Esophagus squamous epithelium (tissue), 5 donors: ENCODE results near the gene MYH13. TPM values are rescaled to one million over a fixed set of nuclear protein-coding genes. Genes with fewer than 3 reads are reported as not detected.

ENCODE experiments used
- DNase-seq: peaks from one replicate; lab custom pipeline; 2025; lab: John Stamatoyannopoulos, UW
- H3K27ac ChIP-seq, 4 donors: fragments of 200-600 bp; sonication (generic); one replicate each; pipeline ENCODE4 v1.5.1; 2016 to 2019; ENCODE audit warnings: mild to moderate bottlenecking in 1 of 4
- H3K27me3 ChIP-seq, 4 donors: fragments of 200-600 bp; sonication (generic); 1 replicate in 3 of 4; 2 replicates in 1 of 4; pipeline versions ENCODE4 v1.5.1 to v1.6.0; 2017 to 2021; ENCODE audit warnings: antibody characterized with exemption in 1 of 4
- H3K36me3 ChIP-seq, 3 donors: fragments of 200-600 bp; sonication (generic); one replicate each; pipeline ENCODE4 v1.5.1; 2016 to 2019
- H3K4me1 ChIP-seq, 3 donors: fragments of 200-600 bp; sonication (generic); one replicate each; pipeline ENCODE4 v1.5.1; 2017 to 2019
- H3K4me3 ChIP-seq, 4 donors: fragments of 200-600 bp; sonication (generic); 1 replicate in 3 of 4; 2 replicates in 1 of 4; pipeline ENCODE4 v1.5.1; 2016 to 2019; ENCODE audit warnings: mild to moderate bottlenecking in 2 of 4, moderate library complexity in 1 of 4
- H3K9me3 ChIP-seq, 3 donors: fragments of 200-600 bp; sonication (generic); one replicate each; pipeline ENCODE4 v1.5.1; 2016 to 2019
- POLR2A ChIP-seq, 4 donors: fragments of 450-650 bp; IDR thresholded peaks; one replicate each; pipeline ENCODE4 v1.6.1; 2017; ENCODE audit warnings: antibody characterized with exemption in 4 of 4, mild to moderate bottlenecking in 4 of 4, moderate library complexity in 3 of 4
- WGBS, 2 donors: methylation state at CpG; one replicate each; pipeline ENCODE4 v1.1.5; 2018; 5-methylcytosine and 5-hydroxymethylcytosine counted together
- intact Hi-C: fragments of 100-400 bp; cut with DNase I; formaldehyde crosslinking; loops from one replicate; pipeline ENCODE4 v1.15.0; 2022
- total RNA-seq, 4 donors: library from RNA; depleted of rRNA; stranded (reverse); fragments of >200 nt; gene quantifications; one replicate each; pipeline ENCODE4 v1.1.0, GENCODE V29; 2016
- TF ChIP-seq, protein P1 (sequence below), 6 experiments: fragments of 450-650 bp in 4 of 6; fragments of 200-600 bp in 2 of 6; sonication (generic) in 2 of 6; IDR thresholded peaks; one replicate each; pipeline ENCODE4 v1.5.1; 2016 to 2019; ENCODE audit warnings: antibody characterized with exemption in 6 of 6, mild to moderate bottlenecking in 4 of 6, moderate library complexity in 4 of 6
- donor health status: DM: yes; HTN: yes; CAD: no.

Gene MYH13
- total RNA-seq, 4 donors from 2014 or later: 0.18 TPM; not detected in 3

DNA sequence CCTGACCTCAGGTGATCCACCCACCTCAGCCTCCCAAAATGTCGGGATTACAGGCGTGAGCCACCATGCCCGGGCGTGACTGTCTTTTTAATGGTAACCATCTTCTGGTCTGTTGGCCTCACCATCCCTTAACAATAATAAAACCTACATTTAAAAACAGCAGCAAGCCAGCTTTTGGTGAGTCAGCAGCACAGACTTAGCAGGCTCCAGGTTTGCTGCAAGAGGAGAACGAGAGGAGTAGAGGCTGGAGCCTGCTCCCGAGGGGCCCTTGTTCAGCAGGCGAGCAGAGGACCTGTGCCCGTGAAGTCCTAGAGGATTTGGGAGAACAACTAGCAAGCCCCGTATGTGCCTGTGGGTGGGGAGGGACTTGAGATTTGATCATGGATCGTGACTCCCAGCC is 35.7 kb downstream of the MYH13 start:
- H3K9me3 ChIP-seq: no peaks in the 10 kb centered on the region
- no peaks in the 10 kb centered on the region for H3K36me3 ChIP-seq
- H3K27ac ChIP-seq: no peak overlapping the region
- no peaks in the 10 kb centered on the region for H3K4me1 ChIP-seq
- intact Hi-C loops: loop anchor here (10.0 kb wide), 1 partner anchor 278 kb away; no protein-coding TSS in a partner anchor
- WGBS, 2 donors: 61 to 70% methylated on average over 10 of the region's 10 CpGs
- H3K27me3 ChIP-seq: no peaks in the 10 kb centered on the region
- no peak overlapping the region for H3K4me3 ChIP-seq
- TF ChIP-seq, protein P1, sequence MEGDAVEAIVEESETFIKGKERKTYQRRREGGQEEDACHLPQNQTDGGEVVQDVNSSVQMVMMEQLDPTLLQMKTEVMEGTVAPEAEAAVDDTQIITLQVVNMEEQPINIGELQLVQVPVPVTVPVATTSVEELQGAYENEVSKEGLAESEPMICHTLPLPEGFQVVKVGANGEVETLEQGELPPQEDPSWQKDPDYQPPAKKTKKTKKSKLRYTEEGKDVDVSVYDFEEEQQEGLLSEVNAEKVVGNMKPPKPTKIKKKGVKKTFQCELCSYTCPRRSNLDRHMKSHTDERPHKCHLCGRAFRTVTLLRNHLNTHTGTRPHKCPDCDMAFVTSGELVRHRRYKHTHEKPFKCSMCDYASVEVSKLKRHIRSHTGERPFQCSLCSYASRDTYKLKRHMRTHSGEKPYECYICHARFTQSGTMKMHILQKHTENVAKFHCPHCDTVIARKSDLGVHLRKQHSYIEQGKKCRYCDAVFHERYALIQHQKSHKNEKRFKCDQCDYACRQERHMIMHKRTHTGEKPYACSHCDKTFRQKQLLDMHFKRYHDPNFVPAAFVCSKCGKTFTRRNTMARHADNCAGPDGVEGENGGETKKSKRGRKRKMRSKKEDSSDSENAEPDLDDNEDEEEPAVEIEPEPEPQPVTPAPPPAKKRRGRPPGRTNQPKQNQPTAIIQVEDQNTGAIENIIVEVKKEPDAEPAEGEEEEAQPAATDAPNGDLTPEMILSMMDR (IDR thresholded peaks at IDR 0.05): no peak
- no peak for TF ChIP-seq POLR2A (IDR thresholded peaks at IDR 0.05)
- DNase-seq: no peak

DNA sequence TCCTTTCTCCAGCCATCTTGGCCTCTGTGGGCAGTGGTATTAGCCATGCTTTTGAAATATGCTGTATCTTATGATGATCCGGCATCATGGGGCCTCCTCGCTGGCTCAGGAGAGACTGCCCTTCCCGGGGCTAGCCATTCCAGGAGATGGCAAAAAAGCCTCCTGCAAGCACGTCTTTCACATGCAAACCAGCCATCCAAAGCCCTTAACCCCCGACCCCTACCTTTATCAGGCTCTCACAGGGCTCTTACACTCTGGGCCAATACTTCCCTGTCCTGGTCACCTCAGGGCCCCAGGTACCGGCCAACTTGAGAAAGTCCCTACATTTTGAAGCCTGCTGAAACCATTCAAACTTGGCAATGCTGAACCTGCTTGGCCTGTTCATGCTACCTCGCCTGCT is 36.4 kb downstream of the MYH13 start:
- no peak for DNase-seq
- no peaks in the 10 kb centered on the region for H3K36me3 ChIP-seq
- no peak overlapping the region for H3K27ac ChIP-seq
- H3K4me3 ChIP-seq: no peak overlapping the region
- H3K9me3 ChIP-seq: no peaks in the 10 kb centered on the region
- H3K27me3 ChIP-seq: no peaks in the 10 kb centered on the region
- intact Hi-C loops: loop anchor here (10.0 kb wide), 1 partner anchor 278 kb away; no protein-coding TSS in a partner anchor
- WGBS, 2 donors: 58 to 61% methylated on average over 7 of the region's 7 CpGs
- no peaks in the 10 kb centered on the region for H3K4me1 ChIP-seq
- TF ChIP-seq, protein P1 (IDR thresholded peaks at IDR 0.05): no peak
- TF ChIP-seq POLR2A (IDR thresholded peaks at IDR 0.05): no peak

DNA sequence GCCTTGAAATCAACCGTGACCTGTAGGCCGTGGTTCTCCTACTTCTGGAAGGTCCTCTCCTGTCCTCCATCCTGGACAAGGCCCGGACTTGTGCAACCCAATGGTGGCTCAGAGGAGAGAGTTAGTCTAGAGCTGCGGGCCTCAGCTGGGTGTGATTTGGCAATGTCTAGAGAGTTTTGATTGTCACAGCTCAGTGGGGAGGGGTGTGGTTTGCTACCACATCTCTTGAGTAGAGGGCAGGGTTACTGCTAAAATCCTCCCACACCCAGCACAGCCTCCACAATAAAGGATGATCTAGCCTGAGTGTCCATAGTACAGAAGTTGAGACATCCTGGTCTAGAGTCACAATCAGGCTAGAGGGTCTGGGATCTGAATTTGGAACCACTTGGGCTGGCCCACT is 40.3 kb downstream of the MYH13 start:
- no peaks in the 10 kb centered on the region for H3K4me1 ChIP-seq
- DNase-seq: no peak
- no peak overlapping the region for H3K27ac ChIP-seq
- H3K4me3 ChIP-seq: no peak overlapping the region
- H3K9me3 ChIP-seq: no peaks in the 10 kb centered on the region
- no peak for TF ChIP-seq POLR2A (IDR thresholded peaks at IDR 0.05)
- TF ChIP-seq, protein P1 (IDR thresholded peaks at IDR 0.05): no peak
- no peaks in the 10 kb centered on the region for H3K27me3 ChIP-seq
- intact Hi-C loops: loop anchor here (10.0 kb wide), 1 partner anchor 282 kb away; no protein-coding TSS in a partner anchor
- no peaks in the 10 kb centered on the region for H3K36me3 ChIP-seq
- WGBS, 2 donors: 36 to 87% methylated on average over 2 to 4 of the region's 4 CpGs

DNA sequence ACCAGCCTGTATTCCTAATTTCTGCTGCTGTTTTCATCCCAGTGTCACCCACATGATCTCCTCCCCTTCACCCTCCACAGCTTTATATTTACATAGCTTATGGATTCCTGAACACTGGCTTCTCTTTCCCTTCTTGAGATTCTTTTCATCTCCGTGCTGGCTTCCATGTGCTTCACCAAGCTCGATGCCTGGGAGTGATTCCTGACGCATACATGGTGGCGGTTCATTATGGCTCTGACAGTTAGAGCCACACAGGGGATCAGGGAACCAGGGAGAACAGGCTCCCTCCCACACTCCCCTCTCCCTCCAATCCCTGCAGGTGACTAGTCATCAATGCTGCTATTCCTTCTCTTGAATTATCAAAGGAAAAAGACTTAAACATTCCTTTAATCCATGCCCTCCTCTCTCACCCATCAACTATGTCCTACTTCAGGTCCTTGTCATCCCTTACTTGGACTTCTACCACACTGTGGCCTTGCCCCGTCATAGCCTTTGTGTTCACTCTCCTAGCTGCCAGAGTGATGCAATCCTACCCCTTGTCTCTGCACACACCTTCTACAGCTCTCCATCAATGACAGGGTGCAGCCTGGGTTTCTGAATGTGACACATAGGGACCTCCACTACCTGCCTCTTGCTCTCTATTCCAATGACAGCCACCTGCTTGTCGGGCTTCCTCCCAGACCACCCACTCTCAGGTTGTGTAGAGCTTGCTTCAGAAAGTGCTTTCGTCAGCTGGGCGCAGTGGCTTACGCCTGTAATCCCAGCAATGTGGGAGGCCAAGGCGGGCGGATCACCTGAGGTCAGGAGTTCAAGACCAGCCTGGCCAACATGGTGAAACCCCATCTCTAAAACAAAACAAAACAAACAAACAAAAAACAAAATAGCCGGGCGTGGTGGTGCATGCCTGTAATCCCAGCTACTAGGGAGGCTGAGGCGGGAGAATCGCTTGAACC is 43.6 kb downstream of the MYH13 start:
- intact Hi-C loops: no loop called here
- H3K27ac ChIP-seq: no peak overlapping the region
- 70 to 78% methylated on average over 12 to 15 of the region's 15 CpGs for WGBS, 2 donors
- no peaks in the 10 kb centered on the region for H3K36me3 ChIP-seq
- no peaks in the 10 kb centered on the region for H3K27me3 ChIP-seq
- DNase-seq: no peak
- no peaks in the 10 kb centered on the region for H3K4me1 ChIP-seq
- no peak overlapping the region for H3K4me3 ChIP-seq
- no peaks in the 10 kb centered on the region for H3K9me3 ChIP-seq
- no peak for TF ChIP-seq POLR2A (IDR thresholded peaks at IDR 0.05)
- TF ChIP-seq, protein P1 (IDR thresholded peaks at IDR 0.05): no peak

DNA sequence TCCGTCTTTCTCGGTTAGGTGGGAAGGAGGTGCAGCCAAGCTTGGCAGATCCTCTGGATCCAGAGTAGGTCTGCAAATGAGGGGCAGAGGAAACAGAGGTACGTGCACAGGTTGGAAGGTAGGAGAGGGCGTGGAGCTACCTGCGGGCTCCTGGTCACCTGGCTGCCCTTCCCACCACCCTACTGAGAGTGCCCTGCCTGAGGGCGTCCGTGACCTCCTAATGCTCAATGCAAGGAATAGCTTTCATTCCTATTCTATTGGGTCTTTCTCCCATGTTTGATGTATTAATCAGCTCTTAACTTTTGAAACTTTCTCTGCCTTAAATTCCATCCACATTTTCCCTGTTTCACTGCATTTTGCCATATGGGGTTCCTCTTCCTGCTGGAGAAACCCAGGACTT is 44.6 kb downstream of the MYH13 start:
- intact Hi-C loops: no loop called here
- Histone ChIP-seq H3K4me3 (no peak overlapping the region), H3K27ac (no peak overlapping the region), H3K36me3 (no peaks in the 10 kb centered on the region), H3K4me1 (no peaks in the 10 kb centered on the region), H3K27me3 (no peaks in the 10 kb centered on the region), H3K9me3 (no peaks in the 10 kb centered on the region)
- no peak for TF ChIP-seq POLR2A (IDR thresholded peaks at IDR 0.05)
- TF ChIP-seq, protein P1 (IDR thresholded peaks at IDR 0.05): no peak
- DNase-seq: no peak
- 87 to 91% methylated on average over 5 to 7 of the region's 7 CpGs for WGBS, 2 donors
